H9 (cell line): ENCODE measurements around the gene CEP112. TPM values are rescaled to one million over a fixed set of nuclear protein-coding genes. Genes with fewer than 3 reads are reported as not detected.

Experiments used
- DNase-seq: peaks from one replicate; pipeline ENCODE4 v3.0.0-alpha.2; 2017
- H2AFZ ChIP-seq: one replicate; pipeline ENCODE4 v1.6.1; 2013; ENCODE audit warnings: mild to moderate bottlenecking, low read length, control low read depth, moderate library complexity
- H2AK5ac ChIP-seq: 2 replicates; pipeline ENCODE4 v1.6.1; 2013; ENCODE audit warnings: low read length, control low read depth, mixed read lengths; ENCODE audit not compliant: insufficient read length
- H2BK120ac ChIP-seq: one replicate; pipeline ENCODE4 v1.6.1; 2013; ENCODE audit warnings: low read depth, mild to moderate bottlenecking, low read length, control low read depth, inconsistent platforms; ENCODE audit not compliant: poor library complexity, severe bottlenecking
- H2BK12ac ChIP-seq: 2 replicates; pipeline ENCODE4 v1.6.1; 2013; ENCODE audit warnings: low read length, control low read depth, mixed read lengths, low read depth; ENCODE audit not compliant: insufficient read length
- H2BK15ac ChIP-seq: 2 replicates; pipeline ENCODE4 v1.6.1; 2013; ENCODE audit warnings: low read depth, low read length, control low read depth
- H2BK20ac ChIP-seq: one replicate; pipeline ENCODE4 v1.6.1; 2013; ENCODE audit warnings: low read depth, mild to moderate bottlenecking, low read length, control low read depth, inconsistent platforms; ENCODE audit not compliant: poor library complexity, severe bottlenecking
- H2BK5ac ChIP-seq: 2 replicates; pipeline ENCODE4 v1.6.1; 2013; ENCODE audit warnings: low read length, control low read depth, mixed read lengths; ENCODE audit not compliant: insufficient read length
- H3K14ac ChIP-seq: 2 replicates; pipeline ENCODE4 v1.6.1; 2013; ENCODE audit warnings: low read length, control low read depth; ENCODE audit not compliant: insufficient read depth
- H3K18ac ChIP-seq: 2 replicates; pipeline ENCODE4 v1.6.1; 2013; ENCODE audit warnings: low read depth, mild to moderate bottlenecking, mixed read lengths, low read length, control low read depth; ENCODE audit not compliant: insufficient read length
- H3K23ac ChIP-seq: 2 replicates; pipeline ENCODE4 v1.6.1; 2013; ENCODE audit warnings: low read length, control low read depth, mixed read lengths, low read depth; ENCODE audit not compliant: insufficient read length
- H3K23me2 ChIP-seq: 2 replicates; pipeline ENCODE4 v1.6.1; 2013; ENCODE audit warnings: low read depth, mild to moderate bottlenecking, mixed read lengths, low read length, control low read depth; ENCODE audit not compliant: insufficient read length, poor library complexity, severe bottlenecking
- H3K27ac ChIP-seq: 2 replicates; pipeline ENCODE4 v1.5.1; 2013; ENCODE audit warnings: low read length, control low read depth, mixed read lengths, low read depth; ENCODE audit not compliant: insufficient read length
- H3K27me3 ChIP-seq: 2 replicates; pipeline ENCODE4 v1.6.1; 2013; ENCODE audit warnings: low read length, control low read depth, inconsistent platforms; ENCODE audit not compliant: insufficient read depth
- H3K4ac ChIP-seq: 2 replicates; pipeline ENCODE4 v1.6.1; 2013; ENCODE audit warnings: low read depth, mild to moderate bottlenecking, control low read depth, inconsistent platforms, low read length, moderate library complexity
- H3K4me1 ChIP-seq: 2 replicates; pipeline ENCODE4 v1.6.1; 2013; ENCODE audit warnings: low read length, control low read depth, inconsistent platforms; ENCODE audit not compliant: insufficient read depth
- H3K4me2 ChIP-seq: 2 replicates; pipeline ENCODE4 v1.6.1; 2013; ENCODE audit warnings: low read length, control low read depth, mixed read lengths; ENCODE audit not compliant: insufficient read length, insufficient read depth
- H3K56ac ChIP-seq: 2 replicates; pipeline ENCODE4 v1.6.1; 2013; ENCODE audit warnings: low read depth, mild to moderate bottlenecking, mixed read lengths, low read length, control low read depth; ENCODE audit not compliant: insufficient read length
- H3K79me1 ChIP-seq: 2 replicates; pipeline ENCODE4 v1.6.1; 2013; ENCODE audit warnings: low read depth, mild to moderate bottlenecking, moderate library complexity, low read length, control low read depth, inconsistent platforms; ENCODE audit not compliant: insufficient read depth, poor library complexity, severe bottlenecking
- H3K79me2 ChIP-seq: 2 replicates; pipeline ENCODE4 v1.6.1; 2013; ENCODE audit warnings: low read length, control low read depth, inconsistent platforms; ENCODE audit not compliant: insufficient read depth
- H3K9ac ChIP-seq: 2 replicates; pipeline ENCODE4 v1.6.1; 2013; ENCODE audit warnings: low read length, control low read depth, mixed read lengths; ENCODE audit not compliant: insufficient read length; ENCODE audit errors: extremely low read depth
- H3K9me3 ChIP-seq: one replicate; pipeline ENCODE4 v1.6.1; 2013; ENCODE audit warnings: low read depth, low read length, inconsistent platforms; ENCODE audit not compliant: control insufficient read depth
- H3T11ph ChIP-seq: one replicate; pipeline ENCODE4 v1.6.1; 2013; ENCODE audit warnings: mild to moderate bottlenecking, low read length, control low read depth, inconsistent platforms
- H4K20me1 ChIP-seq: one replicate; pipeline ENCODE4 v1.6.1; 2013; ENCODE audit not compliant: control insufficient read depth, insufficient read length, insufficient read depth
- H4K5ac ChIP-seq: 2 replicates; pipeline ENCODE4 v1.6.1; 2013; ENCODE audit warnings: low read depth, mild to moderate bottlenecking, mixed read lengths, low read length, control low read depth; ENCODE audit not compliant: insufficient read length
- H4K8ac ChIP-seq: replicated peaks from 2 replicates; pipeline ENCODE4 v1.6.1; 2013; ENCODE audit warnings: low read length, control low read depth, mixed read lengths, low read depth; ENCODE audit not compliant: insufficient read length
- H4K91ac ChIP-seq: 2 replicates; pipeline ENCODE4 v1.6.1; 2013; ENCODE audit warnings: low read depth, mild to moderate bottlenecking, moderate library complexity, mixed read lengths, low read length, control low read depth; ENCODE audit not compliant: insufficient read length
- H3K27ac Mint-ChIP-seq, 3 experiments: 2 replicates in 2 of 3; 3 replicates in 1 of 3; pipeline ENCODE4 v1.8.0; 2020 to 2021; ENCODE audit warnings: mixed read lengths in 3 of 3, mild to moderate bottlenecking in 1 of 3, moderate library complexity in 1 of 3
- H3K27me3 Mint-ChIP-seq: 2 replicates; pipeline ENCODE4 v1.8.0; 2021; ENCODE audit warnings: low read depth, mild to moderate bottlenecking, moderate library complexity, mixed read lengths
- H3K36me3 Mint-ChIP-seq, 3 experiments: 2 replicates in 2 of 3; 3 replicates in 1 of 3; pipeline ENCODE4 v1.8.0; 2020 to 2021; ENCODE audit warnings: low read depth in 3 of 3, mixed read lengths in 3 of 3; ENCODE audit not compliant: insufficient read depth in 1 of 3
- H3K4me1 Mint-ChIP-seq, 2 experiments: 2 replicates each; pipeline ENCODE4 v1.8.0; 2020; ENCODE audit warnings: mixed read lengths in 2 of 2
- H3K4me3 Mint-ChIP-seq, 2 experiments: 2 replicates in 1 of 2; 3 replicates in 1 of 2; pipeline ENCODE4 v1.8.0; 2020 to 2021; ENCODE audit warnings: mild to moderate bottlenecking in 2 of 2, mixed read lengths in 2 of 2, moderate library complexity in 1 of 2
- H3K9me3 Mint-ChIP-seq, 2 experiments: 2 replicates in 1 of 2; 3 replicates in 1 of 2; pipeline ENCODE4 v1.8.0; 2020; ENCODE audit warnings: mild to moderate bottlenecking in 2 of 2, mixed read lengths in 2 of 2, moderate library complexity in 1 of 2
- WGBS: extraction: QIAGEN DNeasy Blood & Tissue Kit; methylation state at CpG from one replicate; pipeline ENCODE4 v1.1.7; 2013; ENCODE audit warnings: missing lambda C conversion rate, low lambda C conversion rate, mixed read lengths; ENCODE audit not compliant: insufficient read length; ENCODE audit errors: extremely low coverage; 5-methylcytosine and 5-hydroxymethylcytosine counted together
- total RNA-seq: library from RNA; stranded (reverse); gene quantifications from 2 replicates; pipeline ENCODE4 v1.2.1, GENCODE V29; 2021
- TF ChIP-seq, protein P1 (sequence below): fragments of 200-600 bp; sonication (generic); conservative IDR thresholded peaks from 3 replicates; pipeline ENCODE4 v1.8.0; 2021; ENCODE audit warnings: antibody characterized with exemption, mild to moderate bottlenecking

The CEP112 gene
- total RNA-seq, 1 experiment from 2014 or later: 5.4 TPM

DNA sequence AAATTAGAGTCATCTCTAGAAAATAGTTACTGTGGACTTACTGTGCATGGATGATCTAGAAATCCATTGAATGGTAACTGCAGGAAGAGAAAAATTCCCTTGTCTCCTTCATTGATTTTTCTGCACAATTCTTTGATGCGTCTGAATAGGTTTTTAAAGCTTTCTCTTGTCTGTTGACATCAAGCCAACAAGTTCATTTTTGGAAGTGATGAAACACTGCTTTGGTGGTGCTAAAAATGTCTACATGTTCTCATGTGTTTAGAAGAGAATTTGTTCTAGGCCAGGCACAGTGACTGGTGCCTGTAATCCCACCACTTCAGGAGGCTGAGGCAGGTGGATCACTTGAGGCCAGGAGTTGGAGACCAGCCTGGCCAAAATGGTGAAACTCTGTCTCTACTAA lies 573.4 kb downstream of the CEP112 start:
- no peaks in the 10 kb centered on the region for H3K79me2 ChIP-seq
- Mint-ChIP-seq H3K36me3 (peaks cover under 1 to 2% (median 1%) of the 10 kb centered on the region in 3 experiments; a peak in 4 of 7 replicates), H3K4me1 (no peaks in the 10 kb centered on the region; a peak in 1 of 4 replicates), H3K4me3 (no peak overlapping the region), H3K27ac (no peak overlapping the region), H3K9me3 (peaks cover under 1% of the 10 kb centered on the region in 2 experiments; a peak in 1 of 5 replicates), H3K27me3 (no peaks in the 10 kb centered on the region)
- H3K27me3 ChIP-seq: no peaks in the 10 kb centered on the region
- H3K4ac ChIP-seq: no peak overlapping the region
- H2AK5ac ChIP-seq: no peak overlapping the region
- no peaks in the 10 kb centered on the region for H3K79me1 ChIP-seq
- H3K9me3 ChIP-seq: no peaks in the 10 kb centered on the region
- TF ChIP-seq, protein P1, sequence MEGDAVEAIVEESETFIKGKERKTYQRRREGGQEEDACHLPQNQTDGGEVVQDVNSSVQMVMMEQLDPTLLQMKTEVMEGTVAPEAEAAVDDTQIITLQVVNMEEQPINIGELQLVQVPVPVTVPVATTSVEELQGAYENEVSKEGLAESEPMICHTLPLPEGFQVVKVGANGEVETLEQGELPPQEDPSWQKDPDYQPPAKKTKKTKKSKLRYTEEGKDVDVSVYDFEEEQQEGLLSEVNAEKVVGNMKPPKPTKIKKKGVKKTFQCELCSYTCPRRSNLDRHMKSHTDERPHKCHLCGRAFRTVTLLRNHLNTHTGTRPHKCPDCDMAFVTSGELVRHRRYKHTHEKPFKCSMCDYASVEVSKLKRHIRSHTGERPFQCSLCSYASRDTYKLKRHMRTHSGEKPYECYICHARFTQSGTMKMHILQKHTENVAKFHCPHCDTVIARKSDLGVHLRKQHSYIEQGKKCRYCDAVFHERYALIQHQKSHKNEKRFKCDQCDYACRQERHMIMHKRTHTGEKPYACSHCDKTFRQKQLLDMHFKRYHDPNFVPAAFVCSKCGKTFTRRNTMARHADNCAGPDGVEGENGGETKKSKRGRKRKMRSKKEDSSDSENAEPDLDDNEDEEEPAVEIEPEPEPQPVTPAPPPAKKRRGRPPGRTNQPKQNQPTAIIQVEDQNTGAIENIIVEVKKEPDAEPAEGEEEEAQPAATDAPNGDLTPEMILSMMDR: no peak
- no peak overlapping the region for H2AFZ ChIP-seq
- H3K56ac ChIP-seq: no peak overlapping the region
- no peak overlapping the region for H2BK15ac ChIP-seq
- H4K20me1 ChIP-seq: no peaks in the 10 kb centered on the region
- no peak overlapping the region for H2BK120ac ChIP-seq
- H3K27ac ChIP-seq: no peak overlapping the region
- H2BK12ac ChIP-seq: no peak overlapping the region
- no peak overlapping the region for H3K9ac ChIP-seq
- no peak overlapping the region for H4K91ac ChIP-seq
- WGBS: no CpG with 5 or more reads among the region's 1 CpG
- H3K14ac ChIP-seq: no peak overlapping the region
- H3K23me2 ChIP-seq: no peaks in the 10 kb centered on the region
- no peak overlapping the region for H2BK5ac ChIP-seq
- no peak overlapping the region for H4K8ac ChIP-seq
- no peak for DNase-seq
- H4K5ac ChIP-seq: no peak overlapping the region
- no peak overlapping the region for H3T11ph ChIP-seq
- H3K18ac ChIP-seq: no peak overlapping the region
- H3K23ac ChIP-seq: no peak overlapping the region
- no peak overlapping the region for H2BK20ac ChIP-seq
- H3K4me2 ChIP-seq: no peak overlapping the region
- no peaks in the 10 kb centered on the region for H3K4me1 ChIP-seq
